Endothelial cell (in vitro differentiated cells): ENCODE measurements around the gene SERBP1. TPM values are rescaled to one million over a fixed set of nuclear protein-coding genes. Genes with fewer than 3 reads are reported as not detected.

Source experiments
- DNase-seq: peaks from one replicate; pipeline ENCODE4 v3.0.0; 2021; ENCODE audit warnings: low spot score
- H3K27ac Mint-ChIP-seq: one replicate; pipeline ENCODE4 v1.8.0; 2021; ENCODE audit warnings: mixed read lengths, inconsistent platforms; ENCODE audit not compliant: unreplicated experiment
- H3K27me3 Mint-ChIP-seq: one replicate; pipeline ENCODE4 v1.8.0; 2021; ENCODE audit warnings: mild to moderate bottlenecking, moderate library complexity, mixed read lengths, inconsistent platforms; ENCODE audit not compliant: unreplicated experiment
- H3K36me3 Mint-ChIP-seq: one replicate; pipeline ENCODE4 v1.8.0; 2021; ENCODE audit warnings: mild to moderate bottlenecking, low read depth, mixed read lengths, inconsistent platforms; ENCODE audit not compliant: unreplicated experiment
- H3K4me1 Mint-ChIP-seq: one replicate; pipeline ENCODE4 v1.8.0; 2021; ENCODE audit warnings: mild to moderate bottlenecking, mixed read lengths, inconsistent platforms; ENCODE audit not compliant: unreplicated experiment
- H3K4me3 Mint-ChIP-seq: one replicate; pipeline ENCODE4 v1.8.0; 2021; ENCODE audit warnings: mild to moderate bottlenecking, mixed read lengths, inconsistent platforms; ENCODE audit not compliant: unreplicated experiment
- H3K9me3 Mint-ChIP-seq: one replicate; pipeline ENCODE4 v1.8.0; 2021; ENCODE audit warnings: mixed read lengths, inconsistent platforms; ENCODE audit not compliant: unreplicated experiment
- total RNA-seq: library from RNA; stranded (reverse); fragmentation: NEBNext Ultra II Directional; extraction: Animal tissue kit (Norgen Biotek cat#: 25700); gene quantifications from one replicate; pipeline ENCODE4 v1.2.1, GENCODE V29; 2021; ENCODE audit not compliant: unreplicated experiment
- TF ChIP-seq, protein P1 (sequence below): fragments of 200-600 bp; sonication (generic); IDR thresholded peaks from one replicate; pipeline ENCODE4 v1.5.0; 2021; ENCODE audit warnings: antibody characterized with exemption; ENCODE audit not compliant: unreplicated experiment

The SERBP1 gene
- total RNA-seq, 1 donor from 2014 or later, result 169 TPM

DNA sequence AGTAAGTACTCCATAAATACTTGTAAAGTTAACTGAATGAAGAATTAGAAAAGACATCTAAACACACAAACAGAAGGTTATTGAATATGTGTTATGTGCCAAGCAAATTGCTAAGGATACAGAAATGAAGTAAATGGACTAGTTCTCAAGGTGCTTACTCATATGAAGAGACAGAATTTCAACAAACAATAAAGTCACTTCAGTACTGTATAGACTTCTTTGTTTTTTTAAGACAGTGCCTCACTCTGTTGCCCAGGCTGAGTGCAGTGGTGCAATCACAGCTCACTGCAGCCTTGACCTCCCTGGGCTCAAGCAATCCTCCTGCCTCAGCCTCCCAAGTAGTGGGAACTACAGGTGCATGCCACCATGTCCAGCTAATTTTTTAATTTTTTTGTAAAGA is 57.3 kb downstream of the SERBP1 start:
- no peak for DNase-seq
- Mint-ChIP-seq H3K4me1 (peaks cover 6% of the 10 kb centered on the region), H3K27ac (no peak overlapping the region), H3K9me3 (no peaks in the 10 kb centered on the region), H3K4me3 (no peak overlapping the region), H3K36me3 (no peaks in the 10 kb centered on the region), H3K27me3 (peaks cover 5% of the 10 kb centered on the region)
- TF ChIP-seq, protein P1, sequence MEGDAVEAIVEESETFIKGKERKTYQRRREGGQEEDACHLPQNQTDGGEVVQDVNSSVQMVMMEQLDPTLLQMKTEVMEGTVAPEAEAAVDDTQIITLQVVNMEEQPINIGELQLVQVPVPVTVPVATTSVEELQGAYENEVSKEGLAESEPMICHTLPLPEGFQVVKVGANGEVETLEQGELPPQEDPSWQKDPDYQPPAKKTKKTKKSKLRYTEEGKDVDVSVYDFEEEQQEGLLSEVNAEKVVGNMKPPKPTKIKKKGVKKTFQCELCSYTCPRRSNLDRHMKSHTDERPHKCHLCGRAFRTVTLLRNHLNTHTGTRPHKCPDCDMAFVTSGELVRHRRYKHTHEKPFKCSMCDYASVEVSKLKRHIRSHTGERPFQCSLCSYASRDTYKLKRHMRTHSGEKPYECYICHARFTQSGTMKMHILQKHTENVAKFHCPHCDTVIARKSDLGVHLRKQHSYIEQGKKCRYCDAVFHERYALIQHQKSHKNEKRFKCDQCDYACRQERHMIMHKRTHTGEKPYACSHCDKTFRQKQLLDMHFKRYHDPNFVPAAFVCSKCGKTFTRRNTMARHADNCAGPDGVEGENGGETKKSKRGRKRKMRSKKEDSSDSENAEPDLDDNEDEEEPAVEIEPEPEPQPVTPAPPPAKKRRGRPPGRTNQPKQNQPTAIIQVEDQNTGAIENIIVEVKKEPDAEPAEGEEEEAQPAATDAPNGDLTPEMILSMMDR, result no peak

DNA sequence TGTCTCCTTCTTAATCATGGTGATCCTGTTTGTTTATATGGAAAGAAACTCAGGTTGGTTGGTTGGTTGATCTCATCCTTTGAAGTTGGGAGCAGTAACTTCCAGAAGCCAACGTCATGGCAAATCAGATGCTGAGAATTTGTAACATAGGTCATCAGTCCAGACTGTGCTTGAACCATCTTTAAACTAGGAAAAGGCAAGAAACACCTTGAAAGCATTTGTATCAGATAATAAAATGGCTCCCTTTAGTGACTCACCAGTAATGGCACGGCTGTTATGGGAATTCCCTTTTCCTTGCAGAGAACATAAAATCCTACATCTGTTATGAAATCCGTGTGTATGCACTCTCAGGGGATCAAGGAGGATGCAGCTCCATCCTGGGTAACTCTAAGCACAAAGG is 58.1 kb downstream of the SERBP1 start:
- peaks cover 4% of the 10 kb centered on the region for H3K27me3 Mint-ChIP-seq
- no peaks in the 10 kb centered on the region for H3K36me3 Mint-ChIP-seq
- DNase-seq, result no peak
- TF ChIP-seq, protein P1, result no peak
- H3K4me3 Mint-ChIP-seq, result no peak overlapping the region
- no peaks in the 10 kb centered on the region for H3K9me3 Mint-ChIP-seq
- peaks cover 6% of the 10 kb centered on the region for H3K4me1 Mint-ChIP-seq
- H3K27ac Mint-ChIP-seq, result no peak overlapping the region

DNA sequence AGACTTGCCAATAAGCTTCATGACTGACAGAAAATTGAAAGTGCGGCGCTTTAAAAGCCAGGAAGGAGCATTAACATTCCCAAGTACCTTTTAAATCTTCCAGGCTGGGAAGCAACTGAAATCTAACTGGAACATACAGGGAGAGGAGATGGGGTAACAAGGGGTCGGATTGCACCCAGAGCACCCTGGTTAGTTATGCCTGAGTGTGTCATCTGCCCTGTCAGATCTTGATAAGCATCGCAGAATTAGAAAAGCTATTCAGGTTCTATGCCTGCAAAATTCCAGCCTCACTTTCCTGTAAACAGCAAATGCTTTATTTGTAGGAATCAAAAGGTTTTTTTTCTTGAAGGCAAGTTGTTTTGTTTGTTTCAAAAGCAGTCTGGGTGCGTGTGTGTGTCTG is 58.5 kb downstream of the SERBP1 start:
- Mint-ChIP-seq H3K4me3 (no peak overlapping the region), H3K27me3 (peaks cover 2% of the 10 kb centered on the region), H3K4me1 (peaks cover 6% of the 10 kb centered on the region), H3K36me3 (no peaks in the 10 kb centered on the region), H3K27ac (no peak overlapping the region), H3K9me3 (no peaks in the 10 kb centered on the region)
- TF ChIP-seq, protein P1, result no peak
- no peak for DNase-seq

DNA sequence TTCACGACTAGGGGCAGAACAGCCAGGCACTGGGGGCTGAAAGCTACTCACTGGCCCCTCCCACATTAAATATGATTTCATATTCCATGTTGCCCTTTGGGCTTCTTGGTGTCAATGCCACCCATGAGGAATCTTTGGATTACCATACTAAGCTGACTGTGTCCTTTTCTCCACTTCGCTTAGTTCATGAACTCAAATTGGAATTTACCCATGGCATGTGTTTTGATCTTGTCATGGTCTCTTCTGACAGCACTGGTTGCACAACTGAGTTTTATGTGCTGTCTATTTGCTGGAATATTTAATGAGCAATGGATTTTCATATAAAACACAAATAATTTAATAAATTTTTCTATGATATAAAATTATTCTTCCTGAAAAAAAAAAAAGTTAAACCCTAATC is 59.2 kb downstream of the SERBP1 start:
- TF ChIP-seq, protein P1, result no peak
- DNase-seq, result no peak
- no peak overlapping the region for H3K4me3 Mint-ChIP-seq
- H3K4me1 Mint-ChIP-seq, result peaks cover under 1% of the 10 kb centered on the region
- no peak overlapping the region for H3K27ac Mint-ChIP-seq
- H3K27me3 Mint-ChIP-seq, result peaks cover 2% of the 10 kb centered on the region
- no peaks in the 10 kb centered on the region for H3K36me3 Mint-ChIP-seq
- no peaks in the 10 kb centered on the region for H3K9me3 Mint-ChIP-seq

DNA sequence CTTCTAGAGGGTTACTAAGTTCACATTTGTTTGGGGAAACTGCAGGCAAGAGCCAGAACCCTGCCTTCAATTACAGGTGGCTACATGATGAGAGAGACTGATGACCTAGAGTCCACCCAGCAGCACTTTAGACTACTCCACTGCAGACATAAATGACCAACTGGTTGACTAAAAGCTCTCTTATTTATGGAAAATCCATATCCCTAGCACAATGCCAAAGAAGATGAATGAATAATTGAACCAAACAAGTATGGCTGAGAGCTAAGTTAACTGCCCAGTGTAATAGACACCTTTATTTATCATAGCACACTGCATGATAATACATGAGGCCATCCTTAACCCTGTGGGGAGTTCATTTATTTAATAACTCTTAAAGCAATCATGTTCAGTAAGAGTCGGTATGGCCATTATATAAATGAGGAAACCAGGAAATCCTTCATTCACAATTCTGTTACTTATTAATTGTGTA is 62.1 kb downstream of the SERBP1 start:
- Mint-ChIP-seq H3K4me3 (no peak overlapping the region), H3K27me3 (no peaks in the 10 kb centered on the region), H3K36me3 (no peaks in the 10 kb centered on the region)

More for the DNA sequence above, 62.1 kb downstream of the SERBP1 start:
- Mint-ChIP-seq H3K9me3 (no peaks in the 10 kb centered on the region), H3K27ac (no peak overlapping the region), H3K4me1 (no peaks in the 10 kb centered on the region)
- DNase-seq, result no peak
- TF ChIP-seq, protein P1, result no peak
